HCT116 (cell line): ENCODE results near the gene ZMYND11.
A peak's percentile ranks its signal among the peaks of the same experiment; 100 is the strongest.

Experiments
- CEBPB ChIP-seq: IDR thresholded peaks from 2 replicates; pipeline ENCODE4 v1.6.1; 2012; ENCODE audit warnings: low read depth
- CTCF ChIP-seq, 3 experiments: fragments of 200-600 bp in 1 of 3; sonication (generic) in 1 of 3; IDR thresholded peaks in 2 of 3; conservative IDR thresholded peaks in 1 of 3; 2 replicates each; pipeline ENCODE4 v1.5.1; 2012 to 2017; ENCODE audit warnings: low read depth in 2 of 3, low read length in 2 of 3, antibody characterized with exemption in 1 of 3, borderline replicate concordance in 1 of 3, control low read depth in 1 of 3, mild to moderate bottlenecking in 1 of 3, mixed read lengths in 1 of 3, mixed run types in 1 of 3, moderate library complexity in 1 of 3; ENCODE audit not compliant: insufficient read depth in 1 of 3
- EZH2phosphoT487 ChIP-seq: fragments of 200-600 bp; IDR thresholded peaks from 2 replicates; pipeline ENCODE4 v1.6.1; 2018; ENCODE audit warnings: antibody characterized with exemption, borderline replicate concordance

- no peak for TF ChIP-seq CEBPB
- TF ChIP-seq EZH2phosphoT487 = no peak
- TF ChIP-seq CTCF (IDR thresholded peaks at IDR 0.05 in 2 of 3, conservative IDR thresholded peaks at IDR 0.05 in 1 of 3; ENCODE audit: borderline replicate concordance in 1 of 3, insufficient read depth in 1 of 3, low read depth in 2 of 3, low read length in 2 of 3) = peak; percentile 36 to 79 (median 65); a peak in 5 of 6 replicates
Measured at GRCh38 chr10:287814-288213, 152.6 kb downstream of the ZMYND11 start.
